Astrocyte (in vitro differentiated cells and primary cell): ENCODE measurements around the gene SMC3.

Source experiments
- CTCF ChIP-seq: IDR thresholded peaks from 2 replicates; pipeline ENCODE4 v1.5.1; 2011; ENCODE audit warnings: low read depth, mild to moderate bottlenecking, inconsistent platforms, low read length, moderate library complexity; ENCODE audit not compliant: insufficient read depth
- EZH2 ChIP-seq: IDR thresholded peaks from 2 replicates; pipeline ENCODE4 v1.6.1; 2012; ENCODE audit warnings: mild to moderate bottlenecking, low read length, inconsistent platforms; ENCODE audit not compliant: insufficient read depth

GRCh38 chr10:110544958-110545537 lies 22.4 kb upstream of the SMC3 start:
- TF ChIP-seq CTCF: no peak
- no peak for TF ChIP-seq EZH2
